Sigmoid colon (tissue), 7 donors: ENCODE data around the gene SWAP70. TPM values are rescaled to one million over a fixed set of nuclear protein-coding genes. Genes with fewer than 3 reads are reported as not detected.
A peak's percentile ranks its signal among the peaks of the same experiment; 100 is the strongest.

ENCODE experiments used
- DNase-seq: peaks from one replicate; pipeline ENCODE4 v3.0.0-alpha.2; 2019
- H3K27ac ChIP-seq, 4 donors: fragments of 200-600 bp; sonication (generic); one replicate each; pipeline ENCODE4 v1.5.1; 2016 to 2019; ENCODE audit warnings: mild to moderate bottlenecking in 1 of 4
- H3K27me3 ChIP-seq, 3 donors: fragments of 200-600 bp; sonication (generic); one replicate each; pipeline ENCODE4 v1.5.1; 2019; ENCODE audit warnings: mild to moderate bottlenecking in 1 of 3
- H3K36me3 ChIP-seq, 4 donors: fragments of 200-600 bp; sonication (generic); one replicate each; pipeline ENCODE4 v1.5.1; 2016 to 2019
- H3K4me1 ChIP-seq, 4 donors: fragments of 200-600 bp; sonication (generic); one replicate each; pipeline ENCODE4 v1.5.1; 2017 to 2019
- H3K4me3 ChIP-seq, 4 donors: fragments of 200-600 bp; sonication (generic); one replicate each; pipeline ENCODE4 v1.5.1; 2017 to 2019; ENCODE audit warnings: mild to moderate bottlenecking in 2 of 4, moderate library complexity in 1 of 4
- H3K9me3 ChIP-seq, 4 donors: fragments of 200-600 bp in 3 of 4; sonication (generic) in 3 of 4; one replicate each; pipeline versions ENCODE4 v1.5.1 to v1.6.1; 2013 to 2019
- CTCF ChIP-seq, 4 experiments: fragments of 450-650 bp in 3 of 4; fragments of 200-600 bp in 1 of 4; IDR thresholded peaks; one replicate each; pipeline ENCODE4 v1.5.1; 2016 to 2019; ENCODE audit warnings: antibody characterized with exemption in 4 of 4, mild to moderate bottlenecking in 3 of 4, moderate library complexity in 2 of 4
- EP300 ChIP-seq, 4 donors: sonication (generic); formaldehyde crosslinking; IDR thresholded peaks; one replicate each; pipeline ENCODE4 v1.6.1; 2017; ENCODE audit warnings: antibody characterized with exemption in 4 of 4
- POLR2A ChIP-seq, 2 donors: fragments of 450-650 bp; IDR thresholded peaks; one replicate each; pipeline ENCODE4 v1.6.1; 2016; ENCODE audit warnings: antibody characterized with exemption in 2 of 2, mild to moderate bottlenecking in 2 of 2, moderate library complexity in 2 of 2
- POLR2AphosphoS5 ChIP-seq, 4 donors: sonication (generic); formaldehyde crosslinking; IDR thresholded peaks; one replicate each; pipeline ENCODE4 v1.6.1; 2017; ENCODE audit warnings: antibody characterized with exemption in 4 of 4
- WGBS, 2 donors: extraction: QIAGEN DNeasy Blood & Tissue Kit; methylation state at CpG; one replicate each; pipeline ENCODE4 v1.1.7; 2013; 5-methylcytosine and 5-hydroxymethylcytosine counted together
- intact Hi-C: fragments of 100-400 bp; cut with DNase I; formaldehyde crosslinking; loops from one replicate; pipeline ENCODE4 v1.15.1; 2023
- polyA plus RNA-seq, 3 donors: library from polyadenylated mRNA; stranded (reverse); fragments of 200-250 nt; gene quantifications; one replicate each; pipeline ENCODE4 v1.2.3, GENCODE V29; 2013
- total RNA-seq, 4 donors: library from RNA; depleted of rRNA; stranded (reverse); fragments of >200 nt; gene quantifications; one replicate each; pipeline ENCODE4 v1.1.0, GENCODE V29; 2016
- donor health status: healthy with polysubstance abuse.
- donor health status: Bipolar disorder and iron deficiency.
- donor health status: healthy.

Gene SWAP70
- total and polyA plus RNA-seq, 7 donors, result 9.5 to 30.3 (median 22.1) TPM

GRCh38 chr11:9787260-9787659 lies 123.4 kb downstream of the SWAP70 start:
- no peaks in the 10 kb centered on the region for H3K9me3 ChIP-seq
- no peak for TF ChIP-seq POLR2AphosphoS5 (IDR thresholded peaks at IDR 0.05)
- no peak for TF ChIP-seq CTCF (IDR thresholded peaks at IDR 0.05)
- no peak for TF ChIP-seq POLR2A (IDR thresholded peaks at IDR 0.05)
- no peak for TF ChIP-seq EP300 (IDR thresholded peaks at IDR 0.05)
- peaks cover 0 to 17% (median 0%) of the 10 kb centered on the region in 4 donors for H3K4me1 ChIP-seq
- DNase-seq, result no peak
- H3K27me3 ChIP-seq, result no peaks in the 10 kb centered on the region
- no peak overlapping the region for H3K4me3 ChIP-seq
- H3K27ac ChIP-seq, result peak overlapping the region in 3 of 4 donors; percentile 0 to 50 (median 26)
- intact Hi-C loops, result no loop called here
- 86 to 95% methylated on average over 5 of the region's 5 CpGs for WGBS, 2 donors
- peaks cover 0 to 47% (median 11%) of the 10 kb centered on the region in 4 donors for H3K36me3 ChIP-seq

GRCh38 chr11:9787981-9788521 lies 124.2 kb downstream of the SWAP70 start:
- Histone ChIP-seq H3K4me1 (peaks cover 0 to 17% (median 0%) of the 10 kb centered on the region in 4 donors), H3K9me3 (no peaks in the 10 kb centered on the region), H3K4me3 (no peak overlapping the region), H3K36me3 (peaks cover 0 to 52% (median 11%) of the 10 kb centered on the region in 4 donors), H3K27me3 (no peaks in the 10 kb centered on the region), H3K27ac (peak overlapping the region; percentile 0 to 50 (median 30))
- intact Hi-C loops, result no loop called here
- DNase-seq, result peak; percentile 73
- 72 to 85% methylated on average over 3 of the region's 3 CpGs for WGBS, 2 donors
- TF ChIP-seq POLR2AphosphoS5 (IDR thresholded peaks at IDR 0.05), result peak in 1 of 4 donors; percentile 14
- TF ChIP-seq EP300 (IDR thresholded peaks at IDR 0.05), result no peak

- peaks cover 0 to 11% (median 0%) of the 10 kb centered on the region in 4 donors for H3K4me1 ChIP-seq
- TF ChIP-seq POLR2AphosphoS5 (IDR thresholded peaks at IDR 0.05) (no peak), CTCF (IDR thresholded peaks at IDR 0.05) (no peak)
- no peak overlapping the region for H3K4me3 ChIP-seq
- 94 to 95% methylated on average over 3 of the region's 3 CpGs for WGBS, 2 donors
- intact Hi-C loops, result no loop called here
- peaks cover 0 to 37% (median 11%) of the 10 kb centered on the region in 4 donors for H3K36me3 ChIP-seq
- H3K9me3 ChIP-seq, result no peaks in the 10 kb centered on the region
- H3K27ac ChIP-seq, result no peak overlapping the region
- DNase-seq, result no peak
- H3K27me3 ChIP-seq, result no peaks in the 10 kb centered on the region
Measured at GRCh38 chr11:9789910-9790309, 126.0 kb downstream of the SWAP70 start.

GRCh38 chr11:9790703-9791102 lies 126.8 kb downstream of the SWAP70 start:
- no peak for TF ChIP-seq EP300 (IDR thresholded peaks at IDR 0.05)
- TF ChIP-seq CTCF (IDR thresholded peaks at IDR 0.05), result no peak
- TF ChIP-seq POLR2A (IDR thresholded peaks at IDR 0.05), result no peak
- no peak for TF ChIP-seq POLR2AphosphoS5 (IDR thresholded peaks at IDR 0.05)
- Histone ChIP-seq H3K4me3 (no peak overlapping the region), H3K27me3 (no peaks in the 10 kb centered on the region), H3K27ac (no peak overlapping the region), H3K36me3 (peaks cover 0 to 33% (median 11%) of the 10 kb centered on the region in 4 donors), H3K4me1 (peaks cover 0 to 9% (median 0%) of the 10 kb centered on the region in 4 donors), H3K9me3 (no peaks in the 10 kb centered on the region)
- 85 to 91% methylated on average over 3 of the region's 3 CpGs for WGBS, 2 donors
- no peak for DNase-seq
- intact Hi-C loops, result no loop called here

GRCh38 chr11:9796266-9796665 lies 132.4 kb downstream of the SWAP70 start:
- Histone ChIP-seq H3K36me3 (peaks cover 0 to 9% (median 0%) of the 10 kb centered on the region in 4 donors), H3K9me3 (no peaks in the 10 kb centered on the region), H3K27ac (no peak overlapping the region), H3K27me3 (no peaks in the 10 kb centered on the region), H3K4me3 (no peak overlapping the region), H3K4me1 (peaks cover 0 to 5% (median 5%) of the 10 kb centered on the region in 4 donors)
- TF ChIP-seq CTCF (IDR thresholded peaks at IDR 0.05) (no peak), POLR2A (IDR thresholded peaks at IDR 0.05) (no peak), EP300 (IDR thresholded peaks at IDR 0.05) (no peak), POLR2AphosphoS5 (IDR thresholded peaks at IDR 0.05) (no peak)
- DNase-seq, result no peak
- intact Hi-C loops, result no loop called here
